Measurements from ENCODE around the gene SPNS3. TPM values are rescaled to one million over a fixed set of nuclear protein-coding genes. Genes with fewer than 3 reads are reported as not detected.

Gene SPNS3
- total RNA-seq, 1 donor from 2014 or later: 0.34 TPM

DNA sequence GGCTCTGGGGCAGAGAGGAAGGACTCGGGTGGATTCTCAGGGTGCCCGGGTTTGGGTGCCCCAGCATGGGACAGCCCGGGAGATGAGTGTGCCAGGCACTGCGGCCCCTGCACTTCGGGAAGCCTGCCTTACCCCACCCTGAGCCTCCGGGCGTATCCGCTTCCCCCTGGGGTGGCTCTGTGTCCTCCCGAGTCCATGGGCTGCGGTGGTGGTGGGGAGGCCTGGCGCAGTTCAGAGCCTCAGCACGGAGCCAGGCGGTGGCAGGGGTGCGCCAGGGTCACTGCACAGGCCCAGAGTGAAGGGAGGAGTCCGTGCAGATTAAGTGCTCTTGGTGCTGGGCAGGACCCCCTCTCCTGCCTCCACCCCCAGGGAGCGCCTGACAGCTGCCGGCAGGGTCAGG lies 100.8 kb downstream of the SPNS3 start:
- TF ChIP-seq, protein P1, sequence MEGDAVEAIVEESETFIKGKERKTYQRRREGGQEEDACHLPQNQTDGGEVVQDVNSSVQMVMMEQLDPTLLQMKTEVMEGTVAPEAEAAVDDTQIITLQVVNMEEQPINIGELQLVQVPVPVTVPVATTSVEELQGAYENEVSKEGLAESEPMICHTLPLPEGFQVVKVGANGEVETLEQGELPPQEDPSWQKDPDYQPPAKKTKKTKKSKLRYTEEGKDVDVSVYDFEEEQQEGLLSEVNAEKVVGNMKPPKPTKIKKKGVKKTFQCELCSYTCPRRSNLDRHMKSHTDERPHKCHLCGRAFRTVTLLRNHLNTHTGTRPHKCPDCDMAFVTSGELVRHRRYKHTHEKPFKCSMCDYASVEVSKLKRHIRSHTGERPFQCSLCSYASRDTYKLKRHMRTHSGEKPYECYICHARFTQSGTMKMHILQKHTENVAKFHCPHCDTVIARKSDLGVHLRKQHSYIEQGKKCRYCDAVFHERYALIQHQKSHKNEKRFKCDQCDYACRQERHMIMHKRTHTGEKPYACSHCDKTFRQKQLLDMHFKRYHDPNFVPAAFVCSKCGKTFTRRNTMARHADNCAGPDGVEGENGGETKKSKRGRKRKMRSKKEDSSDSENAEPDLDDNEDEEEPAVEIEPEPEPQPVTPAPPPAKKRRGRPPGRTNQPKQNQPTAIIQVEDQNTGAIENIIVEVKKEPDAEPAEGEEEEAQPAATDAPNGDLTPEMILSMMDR (conservative IDR thresholded peaks at IDR 0.05): no peak
- Mint-ChIP-seq H3K36me3 (peaks cover 4% of the 10 kb centered on the region), H3K4me1 (ENCODE audit: unreplicated experiment) (peaks cover 4% of the 10 kb centered on the region), H3K27me3 (peaks cover 4% of the 10 kb centered on the region), H3K4me3 (no peak overlapping the region), H3K9me3 (no peaks in the 10 kb centered on the region), H3K27ac (no peak overlapping the region)
- DNase-seq (ENCODE audit: extremely low spot score, unreplicated experiment): no peak

DNA sequence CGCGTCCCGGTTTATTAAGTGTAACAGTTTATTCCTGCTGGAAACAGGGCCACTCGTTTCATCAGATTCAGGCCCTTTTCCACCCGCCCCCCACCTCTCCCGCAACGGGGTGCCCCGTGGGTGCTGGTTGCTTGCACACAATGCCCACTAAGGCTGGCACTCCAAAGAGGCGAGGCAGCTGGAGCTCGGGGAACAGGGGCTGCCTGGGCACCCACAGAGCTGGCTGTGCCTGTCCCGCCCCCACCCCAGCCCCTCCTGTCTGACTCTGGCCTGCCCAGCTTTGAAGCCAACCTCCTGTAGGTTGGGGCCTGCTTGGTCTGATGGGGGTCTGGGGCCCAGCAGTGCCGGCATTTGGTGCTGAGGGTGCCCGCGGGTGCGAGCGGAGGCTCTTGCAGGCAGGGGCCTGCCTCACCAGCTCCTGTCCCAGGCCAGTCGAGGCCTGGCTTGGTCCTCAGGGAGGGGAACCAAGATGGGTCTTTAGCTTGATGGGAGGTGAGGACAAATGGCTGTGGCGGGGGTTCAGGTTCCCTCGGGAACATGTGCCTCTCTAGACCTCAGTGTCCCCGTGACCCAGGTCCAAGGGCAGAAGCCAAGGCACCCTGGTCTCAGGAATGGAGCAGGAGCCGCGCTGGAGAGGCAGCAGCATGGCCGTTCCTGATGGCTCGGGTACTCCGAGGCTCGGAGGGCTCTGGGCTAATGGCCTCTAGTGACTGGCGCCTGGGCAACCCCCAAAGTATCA lies 101.4 kb downstream of the SPNS3 start:
- Mint-ChIP-seq H3K27me3 (peaks cover 4% of the 10 kb centered on the region), H3K27ac (no peak overlapping the region), H3K4me1 (ENCODE audit: unreplicated experiment) (peaks cover 4% of the 10 kb centered on the region), H3K36me3 (peaks cover 4% of the 10 kb centered on the region), H3K9me3 (no peaks in the 10 kb centered on the region), H3K4me3 (no peak overlapping the region)
- TF ChIP-seq, protein P1 (conservative IDR thresholded peaks at IDR 0.05): no peak
- no peak for DNase-seq (ENCODE audit: extremely low spot score, unreplicated experiment)

DNA sequence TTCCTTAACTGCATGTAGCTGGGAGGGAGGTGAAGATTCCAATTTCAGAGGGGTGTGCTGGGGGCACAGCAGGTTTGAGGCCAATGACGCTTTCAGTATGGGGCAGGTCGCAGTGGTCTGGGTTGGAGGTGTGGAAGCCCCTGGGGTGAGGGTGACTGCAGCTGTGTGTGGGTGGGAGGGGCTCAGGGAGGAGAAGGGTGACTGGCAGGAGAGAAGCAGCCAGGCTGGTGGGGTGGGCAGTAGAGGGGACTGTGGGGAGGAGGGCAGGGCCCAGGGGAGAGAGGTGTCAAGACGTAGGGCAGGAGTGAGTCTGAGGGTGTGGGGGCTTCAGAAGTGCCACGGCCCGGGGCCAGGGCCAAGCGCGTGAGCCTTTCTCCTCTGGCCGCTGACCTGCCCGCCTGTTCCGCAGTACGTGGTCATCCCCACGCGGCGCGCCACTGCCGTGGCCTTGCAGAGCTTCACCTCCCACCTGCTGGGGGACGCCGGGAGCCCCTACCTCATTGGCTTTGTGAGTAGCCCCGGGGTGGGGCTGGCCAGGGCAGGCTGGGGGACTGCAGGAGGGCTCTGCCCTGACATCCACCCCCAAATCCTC lies 102.0 kb downstream of the SPNS3 start:
- TF ChIP-seq, protein P1 (conservative IDR thresholded peaks at IDR 0.05): no peak
- Mint-ChIP-seq H3K9me3 (no peaks in the 10 kb centered on the region), H3K4me3 (no peak overlapping the region), H3K27me3 (peaks cover 4% of the 10 kb centered on the region), H3K27ac (no peak overlapping the region), H3K4me1 (ENCODE audit: unreplicated experiment) (peaks cover 4% of the 10 kb centered on the region), H3K36me3 (peaks cover 4% of the 10 kb centered on the region)
- DNase-seq (ENCODE audit: extremely low spot score, unreplicated experiment): no peak

DNA sequence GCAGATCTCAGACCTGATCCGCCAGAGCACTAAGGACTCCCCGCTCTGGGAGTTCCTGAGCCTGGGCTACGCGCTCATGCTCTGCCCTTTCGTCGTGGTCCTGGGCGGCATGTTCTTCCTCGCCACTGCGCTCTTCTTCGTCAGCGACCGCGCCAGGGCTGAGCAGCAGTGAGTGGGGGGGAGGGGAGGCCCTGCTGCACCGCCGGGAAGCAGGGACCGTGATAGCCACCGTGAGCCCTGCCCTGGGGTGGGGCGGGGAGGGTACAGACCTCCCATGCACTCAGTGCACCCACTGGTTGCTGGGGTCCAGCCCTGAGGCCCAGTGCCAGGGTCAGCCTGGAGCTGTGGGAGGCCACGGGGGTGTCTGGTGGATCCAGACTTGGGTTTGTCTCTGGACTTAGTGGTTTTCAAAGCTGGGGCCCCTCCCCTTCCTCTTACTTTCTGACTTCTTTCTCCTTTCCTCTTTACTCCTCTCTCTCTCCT lies 102.6 kb downstream of the SPNS3 start:
- Mint-ChIP-seq H3K4me1 (ENCODE audit: unreplicated experiment) (peaks cover 4% of the 10 kb centered on the region), H3K27ac (no peak overlapping the region), H3K36me3 (peaks cover 4% of the 10 kb centered on the region), H3K27me3 (peaks cover 4% of the 10 kb centered on the region), H3K4me3 (no peak overlapping the region), H3K9me3 (no peaks in the 10 kb centered on the region)
- TF ChIP-seq, protein P1 (conservative IDR thresholded peaks at IDR 0.05): no peak
- no peak for DNase-seq (ENCODE audit: extremely low spot score, unreplicated experiment)

DNA sequence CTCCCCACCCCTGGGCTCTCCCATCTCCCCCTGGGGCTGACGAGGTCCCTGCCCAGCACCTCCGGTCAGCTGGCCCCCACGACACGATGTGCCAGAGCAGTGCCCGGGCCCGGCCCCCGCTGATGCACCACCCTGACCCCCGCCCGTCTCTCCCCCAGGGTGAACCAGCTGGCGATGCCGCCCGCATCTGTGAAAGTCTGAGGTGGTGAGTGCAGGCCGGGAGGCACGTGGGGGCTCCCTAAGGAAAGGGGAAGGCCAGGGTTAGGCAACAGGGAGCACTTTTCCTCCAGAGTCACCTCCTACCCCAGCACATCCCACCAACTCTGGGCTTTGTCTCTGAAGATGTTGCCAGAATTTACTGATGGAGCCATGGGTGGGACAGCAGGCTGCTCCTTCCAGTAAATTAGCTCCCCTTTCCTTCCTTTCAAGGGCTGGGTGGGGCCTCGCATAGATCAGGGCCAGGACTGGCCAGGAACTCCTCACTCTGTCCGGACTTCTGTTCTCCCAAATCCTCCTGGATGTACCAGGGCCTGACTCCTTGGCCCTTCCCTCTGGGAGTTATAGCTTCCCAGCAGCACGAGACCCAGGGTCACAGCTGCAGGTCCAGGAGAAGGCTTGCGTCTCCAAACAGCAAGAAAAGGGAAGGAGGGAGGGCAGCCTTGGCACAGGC lies 103.1 kb downstream of the SPNS3 start:
- Mint-ChIP-seq H3K27me3 (peaks cover 3% of the 10 kb centered on the region), H3K4me1 (ENCODE audit: unreplicated experiment) (peaks cover 4% of the 10 kb centered on the region), H3K9me3 (no peaks in the 10 kb centered on the region), H3K4me3 (no peak overlapping the region), H3K27ac (no peak overlapping the region), H3K36me3 (peaks cover 3% of the 10 kb centered on the region)
- DNase-seq (ENCODE audit: extremely low spot score, unreplicated experiment): no peak
- TF ChIP-seq, protein P1 (conservative IDR thresholded peaks at IDR 0.05): no peak

Other genes starting within 250 kb of the SPNS3 start
- gene ANKFY1, start 170.0 kb upstream of the SPNS3 start, total RNA-seq (ENCODE audit: low replicate concordance): 64.3 and 72.6 TPM in 2 replicates
- 77.7 and 102 TPM in 2 replicates for gene UBE2G1, start 67.3 kb upstream of the SPNS3 start, total RNA-seq (ENCODE audit: low replicate concordance)
- 16.1 and 36.7 TPM in 2 replicates for gene SPNS2, start 64.9 kb downstream of the SPNS3 start, total RNA-seq (ENCODE audit: low replicate concordance)
- 63.7 and 66.0 TPM in 2 replicates for gene MYBBP1A, start 121.4 kb downstream of the SPNS3 start, total RNA-seq (ENCODE audit: low replicate concordance)
- gene GGT6, start 126.6 kb downstream of the SPNS3 start, total RNA-seq (ENCODE audit: low replicate concordance): 1.0 and 1.4 TPM in 2 replicates
- 19.4 and 25.5 TPM in 2 replicates for gene SMTNL2, start 150.6 kb downstream of the SPNS3 start, total RNA-seq (ENCODE audit: low replicate concordance)
- 2.1 and 4.9 TPM in 2 replicates for gene ALOX15, start 207.7 kb downstream of the SPNS3 start, total RNA-seq (ENCODE audit: low replicate concordance)

Measured in type B pancreatic cell (in vitro differentiated cells).